HUES64 (cell line): ENCODE measurements around the gene CPEB1.
A peak's percentile ranks its signal among the peaks of the same experiment; 100 is the strongest.

Experiments
- H3K27ac ChIP-seq: 2 replicates; pipeline ENCODE4 v1.7.0; 2013; ENCODE audit warnings: low read depth, low read length, inconsistent platforms
- H3K27me3 ChIP-seq: 2 replicates; pipeline ENCODE4 v1.6.1; 2013; ENCODE audit warnings: mild to moderate bottlenecking, low read length; ENCODE audit not compliant: insufficient read depth
- H3K36me3 ChIP-seq: 2 replicates; pipeline ENCODE4 v1.6.1; 2013; ENCODE audit warnings: mild to moderate bottlenecking, low read length; ENCODE audit not compliant: insufficient read depth
- H3K4me1 ChIP-seq: 2 replicates; pipeline ENCODE4 v1.6.1; 2013; ENCODE audit warnings: mild to moderate bottlenecking, low read length, moderate library complexity; ENCODE audit not compliant: insufficient read depth
- H3K4me3 ChIP-seq: 2 replicates; pipeline ENCODE4 v1.5.1; 2013; ENCODE audit warnings: mild to moderate bottlenecking, low read length, moderate library complexity
- H3K9ac ChIP-seq: 2 replicates; pipeline ENCODE4 v1.6.1; 2013; ENCODE audit warnings: mild to moderate bottlenecking, low read depth, low read length
- H3K9me3 ChIP-seq: 2 replicates; pipeline ENCODE4 v1.6.1; 2013; ENCODE audit warnings: low read depth, low read length; ENCODE audit not compliant: insufficient read depth
- WGBS: fragments of 150-250, 120-280 bp; methylation state at CpG from one replicate; pipeline ENCODE4 v1.1.7; 2013; ENCODE audit warnings: missing lambda C conversion rate; 5-methylcytosine and 5-hydroxymethylcytosine counted together

CPEB1 gene

DNA sequence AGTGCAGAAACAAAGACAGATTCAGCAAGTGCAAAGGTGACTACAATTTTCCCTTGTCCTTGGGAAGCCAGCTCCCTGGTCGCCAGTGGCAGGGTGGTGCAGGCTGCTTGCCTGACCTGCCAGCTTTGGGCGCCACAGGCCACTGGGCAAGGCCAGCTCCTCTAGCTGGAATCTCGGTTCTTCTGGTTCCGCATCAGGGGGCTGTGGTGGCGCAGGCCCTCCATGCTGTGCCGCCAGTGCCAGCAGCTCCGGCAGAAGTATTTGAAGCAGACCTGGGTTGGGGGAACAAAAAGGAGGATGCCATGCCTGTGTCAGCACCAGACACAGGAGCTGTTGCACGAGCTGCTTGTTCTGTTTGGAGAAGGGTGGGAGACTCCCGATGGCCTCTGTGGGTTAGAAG is 102.7 kb downstream of the CPEB1 start:
- WGBS, result 89% methylated on average over 9 of the region's 9 CpGs
- Histone ChIP-seq H3K9me3 (no peaks in the 10 kb centered on the region), H3K36me3 (peaks cover 5% of the 10 kb centered on the region)

DNA sequence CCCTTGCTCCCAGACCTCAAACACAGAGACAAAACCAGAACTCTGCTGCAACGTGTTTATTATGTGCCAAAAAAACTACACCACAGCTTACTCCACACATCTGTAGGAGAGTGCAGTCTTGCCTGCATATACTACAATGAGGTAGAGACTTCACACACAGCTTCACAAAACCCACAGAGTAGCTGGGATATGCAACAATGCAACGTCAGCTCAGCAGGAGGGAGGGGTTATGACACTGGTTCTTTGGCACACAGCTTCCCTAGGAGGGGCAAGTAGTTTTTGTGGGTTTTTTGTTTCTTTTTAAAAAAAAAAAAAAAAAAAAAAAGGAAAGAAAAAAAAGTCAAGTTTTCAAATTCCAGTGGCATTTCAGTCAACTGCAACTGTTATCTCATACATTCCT is 104.0 kb downstream of the CPEB1 start:
- Histone ChIP-seq H3K9ac (no peak overlapping the region), H3K4me3 (no peak overlapping the region), H3K27me3 (no peaks in the 10 kb centered on the region), H3K9me3 (no peaks in the 10 kb centered on the region), H3K27ac (no peak overlapping the region; the same call in 1 of the 2 replicates), H3K36me3 (peaks cover 17% of the 10 kb centered on the region), H3K4me1 (peaks cover 23% of the 10 kb centered on the region)
- WGBS, result 12% methylated on average over 2 of the region's 2 CpGs

More for the DNA sequence above, 102.7 kb downstream of the CPEB1 start:
- no peak overlapping the region for H3K27ac ChIP-seq
- no peaks in the 10 kb centered on the region for H3K27me3 ChIP-seq
- H3K9ac ChIP-seq, result no peak overlapping the region
- 0 out of 2 replicates have a peak, but pooled peaks cover 15% of the 10 kb centered on the region for H3K4me1 ChIP-seq
- no peak overlapping the region for H3K4me3 ChIP-seq

DNA sequence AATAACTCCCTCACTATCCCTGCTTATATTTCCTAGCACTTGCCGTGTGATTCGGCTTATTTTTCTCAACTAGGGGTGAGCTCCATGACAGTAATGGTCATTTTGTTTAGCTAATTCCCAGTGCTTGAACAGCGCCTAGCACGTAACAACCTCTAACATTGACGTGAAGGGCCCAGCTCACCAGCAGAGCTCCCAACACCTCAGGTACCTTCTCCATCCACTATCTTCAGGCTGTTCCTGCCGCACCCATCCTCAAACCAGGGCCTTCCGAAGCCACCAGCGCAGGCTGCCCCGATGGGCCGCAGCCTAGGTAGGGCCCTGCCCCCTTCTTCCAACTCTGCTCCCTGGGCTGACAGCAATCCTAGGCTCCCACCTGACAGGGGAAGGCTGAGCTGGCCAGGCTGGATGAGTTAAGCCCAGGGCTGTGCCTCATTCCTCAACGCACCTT is 106.2 kb downstream of the CPEB1 start:
- WGBS, result 27% methylated on average over 11 of the region's 11 CpGs
- peak overlapping the region; percentile 82 for H3K9ac ChIP-seq
- peak overlapping the region; percentile 66 for H3K27ac ChIP-seq
- H3K36me3 ChIP-seq, result peaks cover 39% of the 10 kb centered on the region
- peaks cover 27% of the 10 kb centered on the region for H3K4me1 ChIP-seq
- H3K4me3 ChIP-seq, result peak overlapping the region; percentile 100
- no peaks in the 10 kb centered on the region for H3K27me3 ChIP-seq
- no peaks in the 10 kb centered on the region for H3K9me3 ChIP-seq

DNA sequence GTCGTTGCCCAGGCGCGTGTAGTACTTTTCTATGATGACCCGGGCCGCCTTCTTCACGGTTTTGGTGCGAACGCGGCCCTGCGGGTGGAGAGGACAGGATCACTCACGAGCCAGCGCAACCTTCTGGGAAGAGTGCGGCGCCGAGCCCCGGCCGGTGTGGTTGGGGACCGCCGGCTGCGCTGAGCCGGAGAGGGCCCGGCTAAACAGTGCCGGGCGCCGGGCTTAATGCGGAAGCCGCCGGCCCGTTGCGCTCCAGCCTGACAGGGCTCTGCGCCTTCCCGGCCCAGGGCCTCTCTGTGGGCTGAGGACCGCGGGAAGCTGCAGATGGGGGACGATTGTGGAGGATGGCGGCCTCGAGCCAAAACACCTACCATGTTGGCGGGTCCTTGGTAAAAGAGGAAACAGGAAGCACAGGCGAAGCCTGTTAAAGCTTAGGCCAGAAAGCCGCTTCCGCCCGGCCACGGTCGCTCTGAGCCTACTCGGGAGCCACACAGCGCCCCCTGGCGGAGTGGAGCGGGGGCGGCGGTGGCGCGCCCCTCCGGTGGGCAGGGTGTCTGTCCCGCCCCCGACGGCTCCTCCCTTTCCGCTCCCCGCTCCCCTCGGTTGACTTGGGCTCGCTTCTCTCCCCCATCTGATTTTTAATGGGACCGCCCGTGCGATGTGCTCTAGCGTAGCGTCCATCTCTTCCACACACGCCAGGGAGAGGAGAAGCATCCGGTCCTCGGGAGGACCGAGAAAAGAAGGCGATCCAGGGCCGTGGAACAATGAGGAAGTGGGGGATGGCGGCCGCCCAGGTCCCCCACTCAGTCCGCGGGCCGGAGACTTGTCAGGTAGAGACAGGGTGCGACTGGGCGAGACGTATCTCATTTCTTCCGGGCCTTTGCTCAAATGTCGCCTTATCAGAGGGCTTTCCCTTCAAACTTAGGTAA is 106.8 kb downstream of the CPEB1 start, which contains the start of gene RPS17:
RPS17 (minus strand) TSS at position 403 of the 929 bp plus-strand sequence; CDS start at position 374, 29 bp downstream.
- Histone ChIP-seq H3K27ac (peak within 1 kb of the TSS; percentile 88), H3K4me1 (peaks cover 27% of the 10 kb centered on the region), H3K4me3 (peak within 1 kb of the TSS; percentile 100), H3K27me3 (no peaks in the 10 kb centered on the region), H3K36me3 (peaks cover 46% of the 10 kb centered on the region), H3K9ac (peak within 1 kb of the TSS; percentile 100), H3K9me3 (no peaks in the 10 kb centered on the region)
- under 1% methylated on average over 81 of the region's 81 CpGs for WGBS

DNA sequence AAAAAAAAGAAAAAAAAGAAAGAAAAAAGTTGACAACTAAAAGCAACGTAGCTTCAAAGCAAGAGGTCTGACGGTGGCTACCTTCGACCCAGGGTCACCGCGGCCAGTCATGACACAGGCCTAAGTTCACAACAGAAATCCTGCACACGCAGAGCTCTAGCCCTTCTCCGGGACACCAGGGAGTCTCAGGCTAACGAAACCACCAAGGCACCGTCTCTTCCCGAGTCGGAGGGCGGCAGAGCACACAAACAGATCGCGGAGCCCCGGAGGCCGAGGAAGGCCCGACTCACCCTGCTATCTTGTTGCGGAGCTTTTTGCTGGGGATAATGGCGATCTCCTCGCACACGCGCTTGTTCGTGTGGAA is 107.5 kb downstream of the CPEB1 start:
- H3K9ac ChIP-seq, result peak overlapping the region; percentile 100
- H3K36me3 ChIP-seq, result peaks cover 51% of the 10 kb centered on the region
- peak overlapping the region; percentile 88 for H3K27ac ChIP-seq
- H3K27me3 ChIP-seq, result no peaks in the 10 kb centered on the region
- under 1% methylated on average over 23 of the region's 23 CpGs for WGBS
- no peaks in the 10 kb centered on the region for H3K9me3 ChIP-seq
- peak overlapping the region; percentile 100 for H3K4me3 ChIP-seq
- peaks cover 27% of the 10 kb centered on the region for H3K4me1 ChIP-seq

GRCh38 chr15:82538961-82539690 is 108.0 kb downstream of the CPEB1 start:
- peaks cover 57% of the 10 kb centered on the region for H3K36me3 ChIP-seq
- no peaks in the 10 kb centered on the region for H3K27me3 ChIP-seq
- peak overlapping the region; percentile 88 for H3K27ac ChIP-seq
- H3K9ac ChIP-seq, result peak overlapping the region; percentile 100
- H3K9me3 ChIP-seq, result no peaks in the 10 kb centered on the region
- H3K4me3 ChIP-seq, result peak overlapping the region; percentile 100
- peaks cover 27% of the 10 kb centered on the region for H3K4me1 ChIP-seq
- 9% methylated on average over 28 of the region's 28 CpGs for whole genome bisulfite sequencing

- 96% methylated on average over 4 of the region's 4 CpGs for WGBS
- peaks cover 12% of the 10 kb centered on the region for H3K4me1 ChIP-seq
- H3K36me3 ChIP-seq, result peaks cover 70% of the 10 kb centered on the region
- peak overlapping the region; percentile 100; the same call in 1 of the 2 replicates for H3K4me3 ChIP-seq
- peak overlapping the region; percentile 32; the same call in 1 of the 2 replicates for H3K27ac ChIP-seq
- H3K9ac ChIP-seq, result peak overlapping the region; percentile 100; the same call in 1 of the 2 replicates
- no peaks in the 10 kb centered on the region for H3K9me3 ChIP-seq
- H3K27me3 ChIP-seq, result no peaks in the 10 kb centered on the region
Observed at GRCh38 chr15:82537351-82537908, 109.7 kb downstream of the CPEB1 start.

GRCh38 chr15:82536409-82537350 is 110.5 kb downstream of the CPEB1 start:
- Histone ChIP-seq H3K36me3 (peaks cover 70% of the 10 kb centered on the region), H3K4me3 (no peak overlapping the region), H3K4me1 (peaks cover 12% of the 10 kb centered on the region), H3K9ac (no peak overlapping the region; the same call in 1 of the 2 replicates), H3K27ac (peak overlapping the region; percentile 60; the same call in 1 of the 2 replicates), H3K27me3 (no peaks in the 10 kb centered on the region), H3K9me3 (no peaks in the 10 kb centered on the region)
- 91% methylated on average over 11 of the region's 11 CpGs for WGBS

GRCh38 chr15:82535566-82536408 is 111.4 kb downstream of the CPEB1 start:
- Histone ChIP-seq H3K4me3 (no peak overlapping the region), H3K27me3 (no peaks in the 10 kb centered on the region), H3K9ac (no peak overlapping the region), H3K9me3 (no peaks in the 10 kb centered on the region), H3K36me3 (peaks cover 70% of the 10 kb centered on the region), H3K27ac (peak overlapping the region; percentile 60; the same call in 1 of the 2 replicates), H3K4me1 (peaks cover 14% of the 10 kb centered on the region)
- 95% methylated on average over 9 of the region's 9 CpGs for WGBS
